T-helper 2 cell (primary cell): ENCODE results near the gene BMPER.

Source experiments
- DNase-seq, 5 experiments: peaks; one replicate each; pipeline versions ENCODE4 v3.0.0 to v3.0.0-alpha.2; 2012 to 2022

Gene BMPER

DNA sequence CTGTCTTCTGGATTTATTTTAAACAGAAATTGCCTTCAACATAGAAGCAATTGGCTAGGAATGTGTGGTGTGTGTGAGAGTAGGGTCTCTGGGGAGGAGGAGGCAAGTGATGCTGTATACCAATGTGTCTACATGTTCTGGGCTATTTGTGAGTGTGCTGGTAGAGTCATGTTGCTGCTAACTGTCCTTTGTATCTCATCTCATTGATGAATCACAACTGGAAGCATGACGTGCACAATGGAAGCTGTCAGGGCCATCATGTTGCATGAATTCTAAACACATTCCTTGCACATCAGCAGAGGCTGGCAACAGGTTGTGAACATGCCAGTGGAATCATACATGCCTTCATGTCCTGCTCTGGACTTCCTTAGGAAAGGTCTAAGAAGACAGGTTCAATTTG, 199.7 kb downstream of the BMPER start:
- no peak for DNase-seq

DNA sequence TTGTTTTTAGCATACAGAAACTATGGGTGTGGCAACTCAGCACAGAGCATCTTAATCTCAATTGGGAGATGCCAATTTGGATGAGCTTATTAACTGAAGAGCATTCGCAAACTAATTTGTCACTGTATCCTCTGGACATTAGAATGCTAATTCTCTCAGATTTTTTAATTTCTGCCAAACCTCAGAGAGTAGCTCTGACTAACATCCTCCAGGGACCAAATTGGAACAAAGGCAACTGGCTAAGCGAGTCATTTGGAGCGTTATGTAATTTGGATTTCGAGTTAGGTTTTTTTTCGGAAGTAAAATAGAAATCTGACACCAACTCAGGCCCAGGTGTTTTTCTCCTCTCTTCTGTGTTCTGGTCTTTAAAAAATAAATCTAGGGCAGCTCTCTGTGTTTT, 201.9 kb downstream of the BMPER start:
- DNase-seq: no peak

DNA sequence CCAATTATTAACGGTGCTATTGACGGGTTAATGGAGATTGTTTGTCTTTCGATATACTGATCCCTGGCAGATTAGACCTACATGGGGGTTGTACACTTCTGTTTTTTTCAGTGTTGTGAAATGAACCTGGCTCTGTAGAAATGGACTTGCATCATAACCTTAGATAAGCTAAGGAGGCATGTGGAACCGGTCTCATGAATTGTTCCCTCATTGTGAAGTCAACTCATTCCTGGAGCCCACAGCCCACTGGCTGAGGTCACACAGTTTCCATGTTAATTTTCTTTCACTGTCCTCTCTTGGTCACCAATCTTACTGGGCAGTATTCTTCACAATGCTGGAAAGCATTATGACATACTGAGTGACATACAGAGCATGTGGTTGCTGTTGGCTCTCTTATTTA, 202.8 kb downstream of the BMPER start:
- no peak for DNase-seq

DNA sequence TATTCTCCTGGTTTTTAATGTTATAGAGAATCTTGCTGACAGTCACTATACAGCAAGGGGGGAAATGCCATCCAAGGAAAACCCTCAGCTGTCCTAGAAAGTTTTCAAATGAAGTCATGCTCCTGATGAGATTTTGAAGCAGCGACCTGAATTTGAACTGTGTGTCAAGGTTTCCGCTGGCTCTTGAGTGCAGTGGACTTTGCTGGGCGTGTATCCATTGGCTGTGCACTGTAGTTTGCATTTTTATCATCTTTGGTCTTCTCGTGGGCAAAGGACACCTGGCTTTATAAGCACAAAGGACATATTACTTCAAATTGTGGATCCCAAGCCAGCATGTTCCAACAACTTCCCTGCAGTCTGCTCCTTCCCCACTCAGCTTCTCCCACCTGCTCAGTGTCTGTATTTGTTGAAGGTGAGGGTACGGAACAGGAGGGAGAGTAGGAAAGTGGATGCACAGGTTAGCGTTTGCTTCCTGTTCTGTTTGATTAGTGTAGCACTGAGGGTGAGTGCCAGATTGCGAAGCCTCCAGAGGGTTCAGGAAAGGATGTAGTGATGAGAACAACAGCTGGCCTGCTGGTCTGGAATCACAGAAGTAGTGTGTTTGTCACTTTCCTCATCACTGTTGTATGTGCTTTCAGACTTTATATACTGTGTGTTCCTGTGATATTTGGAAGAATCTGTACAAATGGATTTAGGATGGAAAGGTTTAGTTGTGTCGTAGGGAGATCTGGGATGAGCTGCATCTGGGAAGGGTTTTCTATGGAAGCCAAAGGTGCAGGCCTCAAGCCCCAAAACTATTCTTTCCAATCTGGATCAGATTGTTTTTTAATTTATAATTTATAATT, 204.8 kb downstream of the BMPER start:
- DNase-seq: no peak

DNA sequence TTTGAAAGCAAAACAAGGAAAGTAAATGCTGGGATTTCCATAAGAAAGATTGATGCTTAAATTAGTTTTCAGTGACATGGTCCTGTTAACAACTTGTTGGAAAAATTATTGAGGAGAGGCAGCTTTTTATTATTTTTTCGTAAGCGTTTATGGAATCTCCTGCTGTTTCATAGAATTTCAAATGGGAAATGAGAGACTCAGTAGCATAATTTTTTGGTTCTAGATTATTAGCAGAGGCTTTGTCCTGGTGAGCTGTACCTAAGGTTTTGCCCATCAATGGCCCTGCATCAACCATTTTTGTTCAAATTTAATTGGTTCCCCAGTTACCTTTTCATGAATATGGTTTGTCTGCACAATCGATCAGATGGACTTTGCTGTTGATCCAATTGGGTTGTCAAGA, 205.7 kb downstream of the BMPER start:
- DNase-seq: no peak

DNA sequence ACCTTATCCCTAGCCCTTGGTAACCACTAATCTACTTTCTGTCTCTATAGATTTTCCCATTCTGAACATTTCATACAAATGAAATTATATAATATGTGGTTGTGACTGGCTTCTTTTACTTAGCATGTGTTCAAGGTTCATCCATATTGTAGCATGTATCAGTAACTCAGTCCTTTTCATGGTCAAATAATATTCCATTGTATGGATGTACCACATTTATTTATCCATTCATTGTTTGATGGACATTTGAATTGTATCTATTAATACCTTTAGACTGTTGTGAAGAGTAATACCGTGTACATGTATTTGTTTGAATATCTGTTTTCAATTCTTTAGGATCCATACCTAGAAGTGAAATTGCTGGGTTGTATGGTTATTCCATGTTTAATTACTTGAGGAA, 210.2 kb downstream of the BMPER start:
- no peak for DNase-seq

DNA sequence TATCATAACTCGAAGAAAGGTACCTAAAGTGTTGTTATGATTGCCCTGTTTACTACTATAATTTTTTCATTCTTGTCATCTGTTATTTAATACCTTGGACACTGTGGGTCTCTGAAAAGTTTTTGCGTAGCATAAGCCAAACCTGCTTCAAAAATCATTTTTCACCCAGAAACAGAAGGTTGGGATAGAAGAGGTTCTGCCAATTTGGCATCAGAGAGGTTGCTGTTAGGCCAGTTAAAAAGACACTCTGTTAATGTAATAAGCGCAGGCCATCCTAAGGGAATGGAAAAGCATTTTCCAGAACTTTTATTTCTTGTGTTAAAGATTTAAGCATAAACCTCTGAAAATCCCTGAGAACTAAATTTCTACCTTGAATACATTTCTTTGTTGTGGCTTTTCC, 212.2 kb downstream of the BMPER start:
- no peak for DNase-seq

DNA sequence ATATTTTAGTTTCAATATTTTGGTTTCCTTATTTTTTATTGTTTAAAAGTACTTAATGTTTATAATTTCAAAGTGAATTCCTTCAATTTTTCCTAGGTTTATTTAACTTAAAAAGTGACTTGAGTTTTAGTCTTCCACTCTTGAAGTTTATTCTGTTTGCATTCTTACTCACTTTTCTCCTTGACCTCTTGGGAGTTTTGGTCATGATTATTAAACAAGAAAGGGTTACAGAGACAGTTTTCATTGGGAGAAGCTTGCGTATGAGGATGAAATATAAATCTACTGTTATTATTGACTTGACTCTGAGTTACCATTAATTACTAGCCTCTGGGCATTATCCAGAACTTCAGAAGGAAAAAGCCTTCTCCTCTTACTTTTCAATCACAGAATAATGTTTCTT, 216.0 kb downstream of the BMPER start:
- no peak for DNase-seq

DNA sequence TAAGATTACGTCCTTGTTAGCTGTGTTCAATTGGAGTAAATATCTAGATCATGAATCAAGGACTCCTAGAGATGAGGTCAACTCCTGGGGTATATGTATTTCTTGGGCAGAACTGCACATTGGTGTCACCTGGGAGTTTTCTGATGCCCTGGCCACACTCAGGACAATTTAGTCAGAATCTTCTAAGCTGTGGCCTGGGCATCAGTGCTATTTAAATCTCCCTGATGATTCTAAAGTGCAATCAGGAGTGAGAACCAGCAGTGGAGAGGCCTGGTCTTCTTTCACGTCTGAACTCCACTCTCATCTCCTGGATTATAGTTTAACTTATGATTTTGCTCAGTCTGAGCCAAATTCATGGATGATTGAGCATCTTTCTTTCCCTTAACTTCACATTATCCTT, 218.0 kb downstream of the BMPER start:
- DNase-seq: no peak

DNA sequence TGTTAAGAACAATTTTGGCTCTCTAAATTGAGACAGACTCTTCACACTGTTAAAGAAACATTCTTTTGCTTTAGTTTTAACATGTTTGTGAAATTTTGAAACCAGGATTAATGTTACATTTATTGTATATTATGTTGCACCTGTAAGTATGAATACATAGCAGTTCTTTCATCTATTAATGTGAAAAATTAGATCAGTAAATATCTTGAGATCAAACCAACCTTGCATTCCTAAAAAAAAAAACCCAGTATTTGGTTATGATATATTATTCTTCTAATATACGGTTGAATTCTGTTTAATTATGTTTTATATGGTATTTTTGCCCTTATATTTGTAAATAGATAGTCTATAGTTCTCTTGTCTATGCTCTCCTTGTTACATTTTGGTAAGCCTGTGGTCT, 219.4 kb downstream of the BMPER start:
- no peak for DNase-seq

DNA sequence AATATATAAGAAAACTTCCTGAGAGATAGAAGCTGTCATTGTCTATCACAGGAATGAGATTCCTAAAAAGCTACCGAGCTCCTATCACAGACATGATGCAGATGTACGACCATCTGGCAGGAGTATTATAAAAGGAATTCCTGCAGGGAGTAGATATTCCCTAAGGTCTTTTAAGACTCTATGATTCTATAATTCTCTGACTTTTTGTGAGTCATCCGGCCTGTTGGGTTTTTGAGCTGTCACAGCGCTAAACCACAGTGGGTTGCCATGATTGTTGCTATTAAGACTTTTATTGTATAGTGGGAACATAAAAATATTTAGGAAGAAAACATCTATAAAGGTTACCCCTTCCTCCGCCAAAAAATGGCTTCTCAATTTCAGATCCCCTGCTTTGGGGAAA, 223.4 kb downstream of the BMPER start:
- DNase-seq: no peak

DNA sequence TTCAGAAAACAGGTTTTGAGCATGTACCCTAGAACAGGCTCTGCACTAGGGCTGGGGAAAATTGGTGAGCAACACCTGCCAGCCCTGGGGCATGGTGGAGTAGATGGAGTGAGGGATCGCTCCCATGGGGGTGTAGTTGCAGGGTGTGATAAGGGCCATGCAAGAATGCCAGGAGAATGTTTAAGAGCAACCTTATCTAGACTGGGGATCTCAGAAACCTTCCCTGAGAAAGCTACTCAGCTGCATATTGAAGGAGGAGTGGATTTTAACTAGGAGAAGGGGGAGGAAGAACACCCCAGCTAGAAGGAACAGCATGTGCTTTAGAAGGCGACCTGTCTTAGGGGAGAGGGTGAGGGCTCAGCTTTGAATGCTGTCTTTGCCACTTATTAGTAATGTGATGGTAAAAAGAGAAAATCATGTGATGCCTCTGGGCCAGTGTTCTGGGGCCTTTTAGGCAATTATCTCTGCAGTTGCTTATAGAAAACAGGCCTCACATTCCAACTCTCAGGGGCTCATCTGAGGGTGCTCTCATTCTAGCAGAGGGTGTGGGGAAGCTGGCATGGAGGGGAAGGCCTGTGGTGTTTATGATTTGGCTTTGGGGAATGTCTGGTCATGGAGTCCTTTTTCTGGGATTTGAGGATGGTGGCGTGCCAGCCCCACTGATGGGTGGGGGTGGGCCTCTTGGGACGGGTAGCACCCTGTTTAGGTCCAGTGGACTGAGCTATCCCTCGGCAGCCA, 225.4 kb downstream of the BMPER start:
- DNase-seq: no peak

DNA sequence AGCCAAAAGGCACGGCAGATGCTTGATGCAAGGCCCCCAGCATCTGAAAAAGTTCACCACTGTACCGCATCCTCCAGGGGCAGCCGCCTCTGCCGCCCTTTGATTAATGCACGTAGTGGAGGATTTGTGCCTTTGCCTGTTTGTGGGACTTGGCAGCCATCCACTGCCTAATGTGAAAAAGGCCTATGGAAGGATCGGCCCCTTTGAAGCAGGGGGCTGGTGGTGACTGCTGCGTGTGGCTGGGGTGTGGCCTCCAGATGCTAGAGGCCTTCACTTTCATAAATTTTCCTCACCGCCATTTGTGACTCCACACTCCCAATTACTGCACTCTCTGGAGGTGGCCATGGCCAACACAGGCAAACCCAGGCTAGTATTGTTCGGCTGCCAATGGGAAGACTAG, 226.0 kb downstream of the BMPER start:
- DNase-seq: no peak

DNA sequence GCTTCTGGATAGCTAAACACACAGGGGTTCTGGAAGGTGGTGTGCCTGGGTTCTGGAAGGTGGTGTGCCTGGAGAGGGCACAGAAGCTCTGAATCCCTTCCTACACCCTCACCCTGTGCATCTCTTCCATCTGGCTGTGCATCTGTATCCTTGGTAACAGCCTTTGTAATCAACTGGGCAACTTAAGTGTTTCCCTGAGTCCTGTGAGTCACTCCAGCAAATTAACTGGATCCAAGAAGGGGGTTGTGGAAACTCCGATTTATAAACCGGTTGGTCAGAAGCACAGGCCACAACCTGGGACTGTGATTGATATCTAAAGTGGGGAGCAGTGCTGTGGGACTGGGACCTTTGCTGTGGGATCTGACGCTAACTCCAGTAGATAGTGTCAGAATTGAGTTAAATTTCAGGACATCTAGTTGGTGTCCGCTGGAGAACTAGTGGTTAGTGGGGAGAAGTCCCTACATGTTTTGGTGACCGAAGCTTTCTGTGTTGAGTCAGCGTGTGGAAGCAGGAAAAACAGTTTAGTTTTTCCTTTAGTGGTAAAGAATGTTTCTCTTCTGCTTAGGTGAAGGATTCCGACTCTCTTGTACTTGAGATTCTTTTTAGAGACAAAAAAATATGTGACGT, 228.1 kb downstream of the BMPER start:
- DNase-seq: no peak

DNA sequence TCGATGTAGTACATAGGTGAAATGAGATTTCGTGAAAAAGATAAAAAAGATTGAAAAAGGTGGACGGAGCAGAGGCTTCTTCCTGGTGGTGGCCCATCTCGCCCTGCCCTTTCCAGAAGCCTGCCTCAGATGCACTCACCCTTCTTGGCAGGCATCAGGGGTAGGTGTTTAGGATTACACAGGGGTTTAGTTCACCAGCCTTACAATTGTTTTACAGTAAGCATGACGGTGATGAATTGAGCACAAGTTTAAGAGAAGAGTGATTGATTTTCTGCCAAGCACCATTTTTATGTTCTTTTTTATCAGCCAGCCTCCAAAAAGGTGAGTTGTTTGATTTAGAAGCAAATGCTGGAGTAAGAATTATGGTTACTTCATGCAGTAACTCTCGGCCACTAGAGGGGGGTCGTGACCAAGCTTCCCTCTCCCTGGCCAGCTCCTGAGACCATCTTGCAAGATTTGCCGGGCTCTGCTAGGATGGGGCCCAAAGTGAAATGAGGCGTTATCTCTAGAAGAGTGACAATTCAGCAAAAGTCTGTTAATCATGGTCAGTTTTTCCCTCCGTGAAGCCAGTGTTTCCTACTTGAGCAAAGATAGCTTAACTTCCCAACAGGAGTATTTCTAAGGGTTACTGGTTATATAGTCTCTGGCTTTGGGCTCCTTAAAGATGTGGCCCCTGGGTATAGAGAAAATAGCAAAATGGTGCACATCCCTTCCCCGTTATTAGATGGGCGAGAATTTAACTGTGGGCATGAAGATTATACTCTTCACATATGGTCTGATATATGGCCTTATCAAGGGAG, 228.8 kb downstream of the BMPER start:
- DNase-seq: no peak

DNA sequence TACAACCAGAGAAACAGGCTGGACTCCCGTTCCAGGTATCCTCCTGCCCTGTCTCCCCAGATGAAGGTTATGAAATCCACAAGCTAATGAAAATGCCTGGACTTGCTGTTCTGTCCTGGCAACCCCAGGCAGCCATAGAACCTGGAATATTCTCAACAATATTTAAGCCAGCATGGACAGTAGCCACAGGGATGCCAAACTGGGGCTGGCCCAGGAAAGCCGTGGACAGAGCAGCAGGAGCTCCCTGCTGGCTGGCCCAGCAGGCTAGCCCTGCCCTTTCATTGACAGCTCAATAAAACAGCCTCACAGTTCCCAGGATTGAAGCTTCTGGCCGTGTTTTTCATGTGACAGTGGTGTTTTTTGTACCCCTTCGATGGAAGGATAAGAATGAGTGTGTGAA, 230.6 kb downstream of the BMPER start:
- no peak for DNase-seq

DNA sequence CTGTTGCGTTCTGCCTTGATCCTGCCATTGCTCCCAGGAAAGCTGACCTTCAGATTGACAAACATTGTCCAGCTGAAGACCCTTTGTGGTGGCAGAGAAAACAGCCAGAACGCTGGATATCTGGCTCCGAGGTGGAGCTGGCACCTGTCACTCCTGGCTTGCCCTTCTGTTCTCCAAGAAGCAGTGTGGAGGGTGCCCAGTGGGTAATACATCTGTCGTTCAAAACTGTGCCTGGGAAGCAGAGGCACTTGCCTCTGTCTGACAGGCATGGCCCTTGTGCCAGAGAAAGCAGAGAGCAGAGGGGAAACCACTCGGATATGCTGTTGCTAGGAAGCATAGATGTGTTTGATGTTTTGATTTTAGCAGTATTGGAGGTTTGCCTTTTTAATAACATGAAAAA, 231.4 kb downstream of the BMPER start:
- no peak for DNase-seq

DNA sequence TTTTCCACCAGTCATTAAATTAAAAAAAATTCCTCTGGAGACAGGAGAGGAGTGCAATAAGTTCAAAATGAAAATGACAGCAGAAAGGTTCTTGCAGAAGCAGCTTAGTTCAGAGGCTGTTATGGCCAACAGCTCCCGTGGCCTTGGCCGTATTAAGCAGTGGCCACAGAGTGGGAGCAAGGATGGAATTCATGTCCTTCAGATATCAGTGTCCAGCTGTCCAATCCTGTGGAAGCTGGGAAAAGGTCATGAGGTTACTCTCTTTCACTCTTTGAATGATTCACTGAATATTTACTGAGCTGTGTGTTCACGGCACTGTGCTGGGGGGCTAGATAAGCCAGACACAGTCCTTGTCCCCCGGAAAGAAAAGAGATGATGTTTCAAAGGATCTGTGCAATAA, 231.8 kb downstream of the BMPER start:
- DNase-seq: no peak

DNA sequence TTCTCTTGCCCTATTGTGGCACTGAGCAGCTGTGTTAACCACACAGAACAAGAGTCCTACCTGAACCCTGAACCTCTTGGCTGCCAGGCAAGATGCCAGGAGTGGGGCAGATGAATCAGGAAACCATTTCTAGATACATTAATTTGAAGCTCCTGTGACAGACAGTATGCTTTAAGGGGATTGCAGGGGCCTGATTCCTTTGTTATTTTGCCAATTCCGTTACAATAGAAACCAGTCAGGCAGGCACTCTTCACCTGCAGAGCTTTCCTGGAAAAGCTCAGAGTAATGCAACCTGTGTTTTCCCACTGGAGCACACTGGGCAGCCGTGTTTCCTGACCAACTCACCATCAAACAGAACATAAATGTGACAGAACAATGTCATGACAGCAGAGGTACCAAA, 233.1 kb downstream of the BMPER start:
- DNase-seq: no peak

DNA sequence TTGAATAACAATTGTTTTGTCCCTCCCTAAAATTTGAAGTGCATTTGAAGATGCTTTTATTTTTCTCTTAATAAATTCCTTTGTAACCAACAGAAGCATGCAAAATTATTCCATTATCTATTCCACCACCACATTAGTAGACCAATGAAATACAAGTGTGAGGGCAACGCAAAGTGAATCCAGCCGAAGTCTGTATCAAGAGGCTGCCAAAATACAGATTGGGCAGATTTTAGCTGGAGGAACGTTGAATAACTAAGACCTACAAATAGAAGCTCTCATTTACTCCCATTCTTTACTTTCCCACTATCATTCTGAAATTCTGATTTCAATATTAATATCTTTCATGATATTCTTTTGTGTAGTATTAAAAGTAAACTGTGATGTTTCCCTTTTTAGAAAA, 233.7 kb downstream of the BMPER start:
- DNase-seq: no peak

DNA sequence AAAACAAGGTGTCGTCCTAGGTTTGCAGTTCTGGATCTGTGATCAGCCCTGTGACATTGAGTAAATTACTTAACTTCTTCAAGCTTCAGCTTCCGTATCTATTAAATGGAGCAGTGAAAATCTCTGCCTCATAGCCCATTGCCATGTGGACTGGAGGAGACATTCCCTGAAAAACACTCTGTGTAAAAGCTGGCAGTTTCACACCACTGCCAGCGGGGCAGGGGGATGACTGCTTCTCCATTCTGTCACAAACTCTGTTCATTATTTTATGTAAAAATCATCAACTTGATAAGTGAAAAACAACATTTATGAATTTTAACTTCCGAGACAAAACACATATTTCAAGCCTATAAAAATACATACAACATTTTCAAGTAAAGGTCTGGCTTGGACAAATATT, 234.7 kb downstream of the BMPER start:
- no peak for DNase-seq

DNA sequence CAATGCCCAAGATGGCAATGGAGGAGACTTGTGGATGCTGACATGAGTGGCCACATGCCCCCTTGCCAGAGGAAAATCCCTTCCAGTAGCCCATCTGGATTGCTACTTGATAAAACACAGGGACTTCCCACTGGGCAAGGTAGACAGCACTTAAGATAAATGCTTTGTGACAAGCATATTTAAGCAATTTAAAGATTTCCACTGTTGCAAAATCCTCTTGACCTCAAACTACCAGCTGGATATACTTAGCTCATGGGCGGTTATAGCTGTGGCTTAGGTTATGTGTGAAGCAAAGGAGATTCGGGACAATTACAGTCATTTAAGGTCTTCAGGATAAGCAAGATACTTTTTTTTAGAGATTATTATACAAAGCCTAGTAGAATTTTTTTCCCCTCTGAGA, 238.1 kb downstream of the BMPER start:
- DNase-seq: no peak

DNA sequence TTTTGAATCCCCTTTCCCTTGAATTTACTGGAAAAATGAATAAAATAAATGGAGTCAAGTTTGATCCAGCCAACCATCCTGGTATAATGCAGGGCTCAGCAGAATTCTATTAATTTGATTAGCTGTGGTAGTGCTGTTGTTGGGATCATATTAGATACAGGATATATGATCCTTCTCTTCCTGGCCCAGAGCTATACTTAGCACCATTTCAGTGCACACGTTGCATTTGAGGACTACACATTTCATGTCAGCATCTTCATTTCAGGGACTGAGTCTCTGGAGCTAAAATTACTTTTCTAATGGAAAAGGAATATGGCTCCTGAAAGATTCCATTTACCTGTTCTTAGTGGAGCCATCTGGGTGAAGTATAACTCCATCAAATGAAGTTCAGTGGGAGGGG, 240.3 kb downstream of the BMPER start:
- no peak for DNase-seq
